GM23338 (cell line): ENCODE results near the gene MACIR.

Experiments used
- CREB1 ChIP-seq: fragments of 250-450 bp; sonication (Bioruptor Pico); IDR thresholded peaks from 2 replicates; pipeline ENCODE4 v1.5.0; 2020; ENCODE audit warnings: low read depth, mild to moderate bottlenecking, moderate library complexity
- EZH2 ChIP-seq: fragments of 200-600 bp; sonication (generic); IDR thresholded peaks from one replicate; pipeline ENCODE4 v1.8.0; 2017; ENCODE audit warnings: antibody characterized with exemption, mild to moderate bottlenecking, low read depth; ENCODE audit not compliant: unreplicated experiment
- EZH2phosphoT487 ChIP-seq: fragments of 200-600 bp; sonication (generic); IDR thresholded peaks from one replicate; pipeline ENCODE4 v1.8.1; 2018; ENCODE audit warnings: antibody characterized with exemption; ENCODE audit not compliant: unreplicated experiment
- JUNB ChIP-seq: IDR thresholded peaks from one replicate; pipeline ENCODE4 v1.6.1; 2016; ENCODE audit warnings: antibody characterized with exemption; ENCODE audit not compliant: unreplicated experiment
- NANOG ChIP-seq: IDR thresholded peaks from 2 replicates; pipeline ENCODE4 v1.6.1; 2016; ENCODE audit warnings: antibody characterized with exemption, borderline replicate concordance
- POLR2AphosphoS5 ChIP-seq: IDR thresholded peaks from 2 replicates; pipeline ENCODE4 v1.6.1; 2016; ENCODE audit warnings: antibody characterized with exemption, low read depth
- ZNF114 ChIP-seq: fragments of 250-450 bp; sonication (Bioruptor Pico); IDR thresholded peaks from 2 replicates; pipeline ENCODE4 v1.5.0; 2020; ENCODE audit warnings: mild to moderate bottlenecking, moderate library complexity
- ZNF331 ChIP-seq: fragments of 250-450 bp; sonication (Bioruptor Pico); IDR thresholded peaks from 2 replicates; pipeline ENCODE4 v1.5.0; 2020; ENCODE audit warnings: low read depth, mild to moderate bottlenecking, moderate library complexity
- TF ChIP-seq, protein P1 (sequence below), 2 experiments: fragments of 200-600 bp in 1 of 2; sonication (generic) in 1 of 2; conservative IDR thresholded peaks; 2 replicates each; pipeline versions ENCODE4 v1.5.1 to v1.6.1; 2016 to 2017; ENCODE audit warnings: antibody characterized with exemption in 2 of 2, low read depth in 2 of 2, mild to moderate bottlenecking in 2 of 2, moderate library complexity in 1 of 2
- TF ChIP-seq, protein P2 (sequence below): IDR thresholded peaks from one replicate; pipeline ENCODE4 v1.6.1; 2018; ENCODE audit warnings: antibody characterized with exemption; ENCODE audit not compliant: unreplicated experiment
- TF ChIP-seq, protein P3 (sequence below): fragments of 250-450 bp; sonication (Bioruptor Pico); IDR thresholded peaks from 2 replicates; pipeline ENCODE4 v1.5.0; 2020; ENCODE audit warnings: mild to moderate bottlenecking, moderate library complexity
- TF ChIP-seq, protein P4 (sequence below): IDR thresholded peaks from 2 replicates; pipeline ENCODE4 v1.6.1; 2016; ENCODE audit warnings: antibody characterized with exemption

DNA sequence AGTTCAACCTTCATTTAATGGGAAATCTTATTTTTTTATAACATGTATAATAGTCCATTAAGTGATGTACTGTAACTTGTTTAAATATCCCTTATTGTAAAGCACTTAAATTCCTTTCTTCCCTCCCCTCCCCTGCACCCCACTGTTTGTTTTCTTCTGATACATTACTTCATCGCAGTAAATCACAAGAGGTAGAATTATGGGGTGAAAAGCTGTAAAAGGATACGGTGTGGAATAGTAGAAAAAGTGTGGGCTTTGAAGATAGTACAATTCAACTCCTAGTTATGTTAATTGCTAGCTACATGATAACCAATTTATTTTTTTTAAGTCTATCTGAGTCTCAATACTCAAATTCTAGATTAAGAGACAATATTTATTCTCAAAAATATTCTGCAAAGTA, 41.9 kb upstream of the MACIR start:
- TF ChIP-seq, protein P1, sequence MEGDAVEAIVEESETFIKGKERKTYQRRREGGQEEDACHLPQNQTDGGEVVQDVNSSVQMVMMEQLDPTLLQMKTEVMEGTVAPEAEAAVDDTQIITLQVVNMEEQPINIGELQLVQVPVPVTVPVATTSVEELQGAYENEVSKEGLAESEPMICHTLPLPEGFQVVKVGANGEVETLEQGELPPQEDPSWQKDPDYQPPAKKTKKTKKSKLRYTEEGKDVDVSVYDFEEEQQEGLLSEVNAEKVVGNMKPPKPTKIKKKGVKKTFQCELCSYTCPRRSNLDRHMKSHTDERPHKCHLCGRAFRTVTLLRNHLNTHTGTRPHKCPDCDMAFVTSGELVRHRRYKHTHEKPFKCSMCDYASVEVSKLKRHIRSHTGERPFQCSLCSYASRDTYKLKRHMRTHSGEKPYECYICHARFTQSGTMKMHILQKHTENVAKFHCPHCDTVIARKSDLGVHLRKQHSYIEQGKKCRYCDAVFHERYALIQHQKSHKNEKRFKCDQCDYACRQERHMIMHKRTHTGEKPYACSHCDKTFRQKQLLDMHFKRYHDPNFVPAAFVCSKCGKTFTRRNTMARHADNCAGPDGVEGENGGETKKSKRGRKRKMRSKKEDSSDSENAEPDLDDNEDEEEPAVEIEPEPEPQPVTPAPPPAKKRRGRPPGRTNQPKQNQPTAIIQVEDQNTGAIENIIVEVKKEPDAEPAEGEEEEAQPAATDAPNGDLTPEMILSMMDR (conservative IDR thresholded peaks at IDR 0.05; ENCODE audit: low read depth in 2 of 2), result no peak
- TF ChIP-seq EZH2phosphoT487, result no peak
- TF ChIP-seq EZH2, result no peak
- no peak for TF ChIP-seq POLR2AphosphoS5
- no peak for TF ChIP-seq ZNF331 (CRISPR knock-in tag)
- TF ChIP-seq CREB1, result no peak
- TF ChIP-seq, protein P2, sequence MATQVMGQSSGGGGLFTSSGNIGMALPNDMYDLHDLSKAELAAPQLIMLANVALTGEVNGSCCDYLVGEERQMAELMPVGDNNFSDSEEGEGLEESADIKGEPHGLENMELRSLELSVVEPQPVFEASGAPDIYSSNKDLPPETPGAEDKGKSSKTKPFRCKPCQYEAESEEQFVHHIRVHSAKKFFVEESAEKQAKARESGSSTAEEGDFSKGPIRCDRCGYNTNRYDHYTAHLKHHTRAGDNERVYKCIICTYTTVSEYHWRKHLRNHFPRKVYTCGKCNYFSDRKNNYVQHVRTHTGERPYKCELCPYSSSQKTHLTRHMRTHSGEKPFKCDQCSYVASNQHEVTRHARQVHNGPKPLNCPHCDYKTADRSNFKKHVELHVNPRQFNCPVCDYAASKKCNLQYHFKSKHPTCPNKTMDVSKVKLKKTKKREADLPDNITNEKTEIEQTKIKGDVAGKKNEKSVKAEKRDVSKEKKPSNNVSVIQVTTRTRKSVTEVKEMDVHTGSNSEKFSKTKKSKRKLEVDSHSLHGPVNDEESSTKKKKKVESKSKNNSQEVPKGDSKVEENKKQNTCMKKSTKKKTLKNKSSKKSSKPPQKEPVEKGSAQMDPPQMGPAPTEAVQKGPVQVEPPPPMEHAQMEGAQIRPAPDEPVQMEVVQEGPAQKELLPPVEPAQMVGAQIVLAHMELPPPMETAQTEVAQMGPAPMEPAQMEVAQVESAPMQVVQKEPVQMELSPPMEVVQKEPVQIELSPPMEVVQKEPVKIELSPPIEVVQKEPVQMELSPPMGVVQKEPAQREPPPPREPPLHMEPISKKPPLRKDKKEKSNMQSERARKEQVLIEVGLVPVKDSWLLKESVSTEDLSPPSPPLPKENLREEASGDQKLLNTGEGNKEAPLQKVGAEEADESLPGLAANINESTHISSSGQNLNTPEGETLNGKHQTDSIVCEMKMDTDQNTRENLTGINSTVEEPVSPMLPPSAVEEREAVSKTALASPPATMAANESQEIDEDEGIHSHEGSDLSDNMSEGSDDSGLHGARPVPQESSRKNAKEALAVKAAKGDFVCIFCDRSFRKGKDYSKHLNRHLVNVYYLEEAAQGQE, result no peak
- TF ChIP-seq, protein P3, sequence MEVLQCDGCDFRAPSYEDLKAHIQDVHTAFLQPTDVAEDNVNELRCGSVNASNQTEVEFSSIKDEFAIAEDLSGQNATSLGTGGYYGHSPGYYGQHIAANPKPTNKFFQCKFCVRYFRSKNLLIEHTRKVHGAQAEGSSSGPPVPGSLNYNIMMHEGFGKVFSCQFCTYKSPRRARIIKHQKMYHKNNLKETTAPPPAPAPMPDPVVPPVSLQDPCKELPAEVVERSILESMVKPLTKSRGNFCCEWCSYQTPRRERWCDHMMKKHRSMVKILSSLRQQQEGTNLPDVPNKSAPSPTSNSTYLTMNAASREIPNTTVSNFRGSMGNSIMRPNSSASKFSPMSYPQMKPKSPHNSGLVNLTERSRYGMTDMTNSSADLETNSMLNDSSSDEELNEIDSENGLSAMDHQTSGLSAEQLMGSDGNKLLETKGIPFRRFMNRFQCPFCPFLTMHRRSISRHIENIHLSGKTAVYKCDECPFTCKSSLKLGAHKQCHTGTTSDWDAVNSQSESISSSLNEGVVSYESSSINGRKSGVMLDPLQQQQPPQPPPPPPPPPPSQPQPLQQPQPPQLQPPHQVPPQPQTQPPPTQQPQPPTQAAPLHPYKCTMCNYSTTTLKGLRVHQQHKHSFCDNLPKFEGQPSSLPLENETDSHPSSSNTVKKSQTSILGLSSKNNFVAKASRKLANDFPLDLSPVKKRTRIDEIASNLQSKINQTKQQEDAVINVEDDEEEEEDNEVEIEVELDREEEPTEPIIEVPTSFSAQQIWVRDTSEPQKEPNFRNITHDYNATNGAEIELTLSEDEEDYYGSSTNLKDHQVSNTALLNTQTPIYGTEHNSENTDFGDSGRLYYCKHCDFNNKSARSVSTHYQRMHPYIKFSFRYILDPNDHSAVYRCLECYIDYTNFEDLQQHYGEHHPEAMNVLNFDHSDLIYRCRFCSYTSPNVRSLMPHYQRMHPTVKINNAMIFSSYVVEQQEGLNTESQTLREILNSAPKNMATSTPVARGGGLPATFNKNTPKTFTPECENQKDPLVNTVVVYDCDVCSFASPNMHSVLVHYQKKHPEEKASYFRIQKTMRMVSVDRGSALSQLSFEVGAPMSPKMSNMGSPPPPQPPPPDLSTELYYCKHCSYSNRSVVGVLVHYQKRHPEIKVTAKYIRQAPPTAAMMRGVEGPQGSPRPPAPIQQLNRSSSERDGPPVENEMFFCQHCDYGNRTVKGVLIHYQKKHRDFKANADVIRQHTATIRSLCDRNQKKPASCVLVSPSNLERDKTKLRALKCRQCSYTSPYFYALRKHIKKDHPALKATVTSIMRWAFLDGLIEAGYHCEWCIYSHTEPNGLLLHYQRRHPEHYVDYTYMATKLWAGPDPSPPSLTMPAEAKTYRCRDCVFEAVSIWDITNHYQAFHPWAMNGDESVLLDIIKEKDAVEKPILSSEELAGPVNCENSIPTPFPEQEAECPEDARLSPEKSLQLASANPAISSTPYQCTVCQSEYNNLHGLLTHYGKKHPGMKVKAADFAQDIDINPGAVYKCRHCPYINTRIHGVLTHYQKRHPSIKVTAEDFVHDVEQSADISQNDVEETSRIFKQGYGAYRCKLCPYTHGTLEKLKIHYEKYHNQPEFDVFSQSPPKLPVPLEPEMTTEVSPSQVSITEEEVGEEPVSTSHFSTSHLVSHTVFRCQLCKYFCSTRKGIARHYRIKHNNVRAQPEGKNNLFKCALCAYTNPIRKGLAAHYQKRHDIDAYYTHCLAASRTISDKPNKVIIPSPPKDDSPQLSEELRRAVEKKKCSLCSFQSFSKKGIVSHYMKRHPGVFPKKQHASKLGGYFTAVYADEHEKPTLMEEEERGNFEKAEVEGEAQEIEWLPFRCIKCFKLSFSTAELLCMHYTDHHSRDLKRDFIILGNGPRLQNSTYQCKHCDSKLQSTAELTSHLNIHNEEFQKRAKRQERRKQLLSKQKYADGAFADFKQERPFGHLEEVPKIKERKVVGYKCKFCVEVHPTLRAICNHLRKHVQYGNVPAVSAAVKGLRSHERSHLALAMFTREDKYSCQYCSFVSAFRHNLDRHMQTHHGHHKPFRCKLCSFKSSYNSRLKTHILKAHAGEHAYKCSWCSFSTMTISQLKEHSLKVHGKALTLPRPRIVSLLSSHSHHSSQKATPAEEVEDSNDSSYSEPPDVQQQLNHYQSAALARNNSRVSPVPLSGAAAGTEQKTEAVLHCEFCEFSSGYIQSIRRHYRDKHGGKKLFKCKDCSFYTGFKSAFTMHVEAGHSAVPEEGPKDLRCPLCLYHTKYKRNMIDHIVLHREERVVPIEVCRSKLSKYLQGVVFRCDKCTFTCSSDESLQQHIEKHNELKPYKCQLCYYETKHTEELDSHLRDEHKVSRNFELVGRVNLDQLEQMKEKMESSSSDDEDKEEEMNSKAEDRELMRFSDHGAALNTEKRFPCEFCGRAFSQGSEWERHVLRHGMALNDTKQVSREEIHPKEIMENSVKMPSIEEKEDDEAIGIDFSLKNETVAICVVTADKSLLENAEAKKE (CRISPR knock-in tag), result no peak
- no peak for TF ChIP-seq ZNF114 (CRISPR knock-in tag)
- TF ChIP-seq, protein P4, sequence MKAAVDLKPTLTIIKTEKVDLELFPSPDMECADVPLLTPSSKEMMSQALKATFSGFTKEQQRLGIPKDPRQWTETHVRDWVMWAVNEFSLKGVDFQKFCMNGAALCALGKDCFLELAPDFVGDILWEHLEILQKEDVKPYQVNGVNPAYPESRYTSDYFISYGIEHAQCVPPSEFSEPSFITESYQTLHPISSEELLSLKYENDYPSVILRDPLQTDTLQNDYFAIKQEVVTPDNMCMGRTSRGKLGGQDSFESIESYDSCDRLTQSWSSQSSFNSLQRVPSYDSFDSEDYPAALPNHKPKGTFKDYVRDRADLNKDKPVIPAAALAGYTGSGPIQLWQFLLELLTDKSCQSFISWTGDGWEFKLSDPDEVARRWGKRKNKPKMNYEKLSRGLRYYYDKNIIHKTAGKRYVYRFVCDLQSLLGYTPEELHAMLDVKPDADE, result no peak
- TF ChIP-seq NANOG, result no peak
- no peak for TF ChIP-seq JUNB
